Erythroblast (primary cell): ENCODE data around the gene SWI5.

Source experiments
- GATA1 ChIP-seq: IDR thresholded peaks from 2 replicates; pipeline ENCODE4 v1.6.1; 2011; ENCODE audit warnings: low read depth, mild to moderate bottlenecking, control low read depth, low read length, moderate library complexity
- POLR2A ChIP-seq: IDR thresholded peaks from 2 replicates; pipeline ENCODE4 v1.6.1; 2011; ENCODE audit warnings: mild to moderate bottlenecking, low read length

DNA sequence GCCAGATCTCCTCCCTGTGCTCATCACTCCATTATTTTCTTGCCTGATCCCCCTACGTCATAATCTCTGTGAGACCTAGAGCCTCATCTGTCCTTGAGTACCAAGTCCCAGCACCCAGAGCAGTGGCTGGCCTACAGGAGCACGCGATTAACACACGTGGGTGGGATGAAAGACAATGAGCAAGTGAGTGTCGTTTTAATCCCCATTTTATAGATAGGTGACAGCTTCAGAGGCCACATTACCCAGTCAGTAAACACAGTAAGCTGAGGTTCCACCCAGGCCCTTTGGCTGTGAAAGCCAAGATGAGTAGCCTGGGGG lies 28.9 kb downstream of the SWI5 start:
- TF ChIP-seq POLR2A (no peak), GATA1 (no peak)
